AG20443 (cell line): Measurements from ENCODE around the gene DNHD1.

Source experiments
- DNase-seq: peaks from one replicate; pipeline ENCODE4 v3.0.0; 2012; ENCODE audit warnings: low spot score, mixed read lengths

DNHD1 gene

DNA sequence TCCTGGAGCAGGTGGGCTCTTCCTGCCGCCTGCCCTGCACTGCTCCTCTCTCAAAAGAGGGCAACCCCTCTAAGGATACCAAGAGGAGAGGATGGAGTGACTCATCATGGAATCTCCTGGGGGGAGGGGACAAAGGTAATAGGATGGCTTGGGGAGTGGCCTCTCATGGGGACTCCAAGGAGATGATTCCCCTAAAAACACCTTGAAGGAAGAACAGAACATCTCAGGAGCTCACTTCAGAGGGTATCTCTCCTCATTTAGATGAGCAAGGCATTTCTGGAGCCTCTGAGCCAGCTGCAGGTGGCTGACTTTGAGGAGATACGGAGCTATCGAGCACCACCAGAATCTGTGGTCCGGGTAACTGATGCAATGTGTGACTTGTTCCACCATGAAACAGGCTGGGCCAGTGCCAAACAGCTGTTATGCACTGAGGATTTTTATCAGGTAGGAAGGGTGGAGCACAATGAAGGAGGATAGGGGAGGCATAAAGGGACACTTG lies 66.1 kb downstream of the DNHD1 start:
- DNase-seq: no peak

DNA sequence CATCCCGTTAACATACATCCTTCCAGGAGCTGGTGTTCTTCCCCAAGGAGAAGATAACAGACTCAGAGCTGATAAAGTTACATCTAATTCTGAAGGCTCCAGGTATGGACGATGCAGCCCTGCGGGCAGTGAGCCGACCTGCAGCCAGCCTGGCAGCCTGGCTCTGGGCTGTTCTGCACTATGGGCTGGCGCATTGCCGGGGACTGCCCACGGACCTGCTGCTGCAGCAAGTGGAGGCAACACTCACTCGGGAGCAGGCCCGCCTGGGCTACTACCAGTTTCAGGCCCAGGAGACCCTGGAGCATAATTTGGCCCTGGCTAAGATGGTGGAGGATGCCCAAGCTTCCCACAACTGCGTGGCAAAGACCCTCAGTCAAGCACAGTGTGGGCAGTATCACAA lies 66.6 kb downstream of the DNHD1 start:
- no peak for DNase-seq

- no peak for DNase-seq
Measured at GRCh38 chr11:6565325-6565724, 68.2 kb downstream of the DNHD1 start.

DNA sequence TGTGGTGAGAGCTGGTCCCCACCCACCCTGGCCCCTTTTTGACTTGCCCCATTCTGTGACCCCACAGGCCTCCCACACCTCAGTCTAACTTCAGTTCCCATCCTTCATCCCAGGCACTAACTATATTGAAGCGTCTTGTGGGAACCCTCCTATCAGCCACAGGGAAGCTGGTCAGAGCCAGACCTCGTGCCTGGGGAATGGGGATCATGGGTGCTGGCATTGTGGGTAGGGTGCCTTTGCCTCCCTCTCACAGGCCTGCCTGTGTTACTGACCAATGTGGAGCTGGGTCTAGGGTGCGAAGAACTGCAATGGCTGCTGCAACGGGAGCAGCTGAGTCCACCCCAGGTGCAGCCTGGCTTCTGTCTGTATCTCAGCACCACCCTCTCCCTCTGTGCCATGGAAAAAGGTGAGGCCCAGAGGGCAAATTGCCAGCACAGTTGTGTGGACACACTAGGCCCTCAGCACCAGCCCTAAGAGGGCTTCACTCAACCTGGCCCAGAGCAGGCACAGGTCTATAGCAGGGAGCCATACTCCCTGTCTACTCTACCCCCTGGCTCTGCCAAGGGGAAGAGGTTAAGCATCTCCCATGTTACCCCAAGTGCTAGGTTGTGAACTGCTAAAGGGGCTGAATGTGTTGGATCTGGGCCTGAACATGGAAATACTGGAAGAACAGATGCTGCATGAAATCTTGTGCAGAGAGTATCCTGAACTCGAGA lies 69.1 kb downstream of the DNHD1 start:
- no peak for DNase-seq

DNA sequence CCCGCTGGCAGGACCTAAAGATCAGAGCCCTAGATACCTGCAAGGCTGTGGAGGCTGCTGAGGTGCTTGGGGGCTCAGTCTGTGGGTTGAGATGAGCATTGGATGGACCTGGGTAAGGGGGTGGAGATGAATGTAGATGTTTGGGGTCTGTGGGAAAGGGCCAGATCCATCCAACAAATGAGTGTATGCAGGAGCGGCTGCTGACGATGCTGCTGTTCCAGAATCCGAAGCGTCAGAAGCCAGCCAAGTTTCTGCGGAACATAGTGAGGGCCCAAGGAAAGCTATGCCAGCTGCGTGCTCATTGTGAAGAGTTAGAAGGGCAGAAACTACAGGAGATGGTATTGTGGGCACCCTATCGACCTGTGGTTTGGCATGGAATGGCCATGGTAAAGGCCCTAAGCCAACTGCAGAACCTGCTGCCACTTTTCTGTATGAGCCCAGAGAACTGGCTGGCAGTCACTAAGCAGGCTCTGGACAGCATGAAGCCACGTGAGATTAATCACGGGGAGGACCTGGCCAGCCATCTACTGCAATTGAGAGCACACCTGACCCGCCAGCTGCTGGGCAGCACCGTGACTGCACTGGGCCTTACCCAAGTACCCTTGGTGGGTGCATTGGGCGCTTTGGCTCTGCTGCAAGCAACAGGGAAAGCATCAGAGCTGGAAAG lies 69.8 kb downstream of the DNHD1 start:
- DNase-seq: no peak

- DNase-seq: no peak
Measured at GRCh38 chr11:6567371-6567745, 70.3 kb downstream of the DNHD1 start.

- DNase-seq: peak; percentile 49
Measured at GRCh38 chr11:6568191-6568918, 71.3 kb downstream of the DNHD1 start.

- no peak for DNase-seq
Measured at GRCh38 chr11:6569706-6570105, 72.6 kb downstream of the DNHD1 start.

DNA sequence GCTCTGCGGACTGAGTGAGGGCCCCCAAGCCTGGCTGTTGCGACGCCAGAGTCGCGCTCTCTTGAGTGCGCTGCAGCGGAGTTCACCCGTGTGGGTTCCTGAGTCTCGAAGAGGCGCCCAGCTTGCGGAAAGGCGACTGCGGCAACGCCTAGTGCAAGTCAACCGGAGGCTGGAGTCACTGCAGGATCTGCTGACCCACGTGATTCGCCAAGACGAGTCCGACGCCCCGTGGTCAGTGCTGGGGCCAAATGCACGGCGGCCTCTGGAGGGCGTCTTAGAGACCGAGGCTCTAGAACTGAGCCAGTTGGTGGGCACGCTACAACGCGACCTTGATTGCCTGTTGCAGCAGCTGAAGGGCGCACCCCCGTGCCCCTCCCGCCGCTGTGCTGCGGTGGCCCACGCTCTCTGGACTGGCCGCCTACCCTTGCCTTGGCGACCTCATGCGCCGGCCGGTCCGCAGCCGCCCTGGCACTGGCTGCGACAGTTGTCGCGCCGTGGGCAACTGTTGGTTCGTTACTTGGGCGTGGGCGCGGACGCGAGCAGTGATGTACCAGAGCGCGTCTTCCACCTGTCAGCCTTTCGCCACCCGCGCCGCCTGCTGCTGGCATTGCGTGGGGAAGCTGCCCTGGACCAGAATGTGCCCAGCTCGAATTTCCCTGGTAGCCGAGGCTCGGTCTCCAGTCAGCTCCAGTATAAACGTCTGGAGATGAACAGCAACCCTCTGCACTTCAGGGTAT lies 73.8 kb downstream of the DNHD1 start:
- DNase-seq: no peak

DNA sequence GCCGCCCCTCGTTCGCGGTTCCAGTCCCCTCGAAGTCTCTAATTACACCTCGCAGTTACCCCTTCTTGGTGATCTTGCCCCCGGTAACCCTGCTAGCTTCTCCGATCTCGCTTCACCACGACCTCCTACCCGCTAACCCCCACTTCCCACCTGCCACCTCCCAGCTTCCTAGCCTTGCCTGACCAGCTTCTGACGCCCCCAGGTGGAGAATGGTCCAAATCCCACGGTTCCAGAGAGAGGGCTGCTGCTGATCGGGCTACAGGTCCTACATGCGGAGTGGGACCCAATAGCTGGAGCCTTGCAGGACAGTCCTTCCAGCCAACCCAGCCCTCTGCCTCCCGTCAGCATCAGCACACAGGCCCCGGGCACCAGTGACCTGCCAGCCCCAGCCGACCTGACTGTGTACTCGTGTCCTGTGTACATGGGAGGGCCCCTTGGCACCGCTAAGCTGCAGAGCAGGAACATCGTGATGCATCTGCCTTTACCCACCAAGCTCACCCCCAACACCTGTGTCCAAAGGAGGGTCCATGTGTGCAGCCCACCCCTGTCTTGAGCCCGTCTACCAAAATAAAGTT lies 74.4 kb downstream of the DNHD1 start:
- no peak for DNase-seq

DNA sequence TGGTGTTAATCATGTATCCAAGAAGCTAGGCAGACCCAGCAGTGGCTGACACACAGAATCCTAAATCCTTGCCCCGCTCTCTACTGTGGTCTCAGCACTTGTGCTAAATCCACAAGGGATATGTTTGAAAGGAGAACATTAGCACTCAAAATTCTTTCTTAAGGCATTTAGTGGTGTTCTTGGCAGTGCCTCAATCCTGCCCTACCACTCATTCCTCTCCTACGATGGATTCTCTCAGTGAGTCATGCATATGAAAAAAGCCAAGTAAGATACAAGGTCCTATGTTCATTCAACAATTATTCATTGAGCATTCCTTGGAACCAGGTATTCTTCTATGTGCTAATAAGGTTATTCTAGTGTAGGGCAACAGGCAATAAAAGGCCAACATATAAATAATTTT lies 75.1 kb downstream of the DNHD1 start:
- DNase-seq: peak; percentile 81

DNA sequence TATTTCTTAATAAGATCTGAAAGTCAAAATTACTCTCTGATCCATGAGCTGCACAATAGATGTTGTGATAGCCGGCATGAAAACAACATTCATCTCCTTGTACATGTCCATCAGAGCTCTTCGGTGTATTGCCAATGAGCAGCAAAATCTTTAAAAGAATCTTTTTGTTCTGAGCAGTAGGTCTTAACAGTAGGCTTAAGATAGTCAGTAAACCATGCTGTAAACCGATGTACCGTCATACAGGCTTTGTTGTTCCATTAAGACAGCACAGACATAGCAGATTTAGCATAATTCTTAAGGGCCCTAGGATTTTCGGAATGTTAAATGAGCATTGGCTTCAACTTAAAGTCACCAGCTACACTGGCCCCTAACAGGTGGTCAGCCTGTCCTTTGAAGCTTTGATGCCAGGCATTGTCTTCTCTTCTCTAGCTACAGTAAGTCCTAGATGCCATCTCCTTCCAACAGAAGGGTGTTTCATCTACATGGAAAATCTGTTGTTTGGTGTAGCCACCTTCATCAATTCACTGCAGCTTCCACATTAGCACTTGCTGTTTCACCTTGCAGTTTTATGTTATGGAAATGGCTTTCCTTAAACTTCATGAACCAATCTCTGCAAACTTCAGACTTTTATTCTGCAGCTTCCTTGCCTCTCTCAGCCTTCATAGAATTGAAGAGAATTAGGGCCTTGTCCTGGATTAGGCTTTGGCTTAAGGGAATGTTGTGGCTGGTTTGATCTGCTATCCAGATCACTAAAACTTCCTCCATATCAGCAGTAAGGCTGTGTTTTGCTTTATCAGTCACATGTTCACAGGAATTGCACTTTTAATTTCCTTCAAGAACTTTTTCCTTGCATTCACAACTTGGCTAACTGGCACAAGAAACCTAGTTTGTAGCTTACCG lies 78.0 kb downstream of the DNHD1 start:
- DNase-seq: no peak

DNA sequence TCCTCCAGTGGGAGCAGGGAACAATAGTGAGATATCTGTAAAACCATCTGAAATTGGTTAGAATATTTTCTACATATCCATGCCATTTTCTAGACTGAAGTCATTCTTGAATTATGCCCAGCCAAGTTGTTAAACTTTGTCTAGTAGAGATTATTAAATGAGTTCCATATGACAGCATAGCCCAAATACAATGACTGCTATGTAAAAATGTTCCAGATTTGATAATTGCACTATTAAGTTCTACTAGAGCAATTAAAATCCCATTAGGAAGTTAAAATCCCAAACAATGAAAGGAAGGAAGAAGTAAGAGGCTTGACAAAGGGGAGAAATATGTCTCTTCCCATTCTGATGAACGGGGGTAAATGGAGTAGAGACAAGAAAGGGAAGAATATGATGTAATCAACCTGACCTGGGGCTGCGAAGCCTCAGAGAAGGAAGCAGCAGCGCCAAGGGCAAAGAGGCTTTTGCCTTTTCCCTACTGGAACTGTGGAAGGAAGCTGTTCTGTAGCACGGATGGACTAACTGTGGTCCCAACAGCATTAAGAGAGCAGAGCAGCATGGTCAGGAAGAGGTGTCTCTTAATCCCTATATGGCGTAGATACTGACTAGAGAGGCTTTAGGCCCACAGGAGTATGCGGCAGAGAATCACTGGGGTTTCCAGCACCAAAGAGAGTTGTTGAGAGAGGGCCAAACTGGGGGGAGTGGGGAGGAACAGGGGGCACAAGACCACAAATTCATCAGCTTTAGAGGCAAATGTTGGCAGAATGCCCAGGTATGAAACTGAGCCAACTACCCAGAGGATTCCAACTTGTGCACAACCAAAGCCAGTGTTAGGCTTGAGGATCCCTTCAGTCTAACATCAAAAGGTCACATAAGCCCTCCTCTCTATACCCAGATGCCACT lies 79.6 kb downstream of the DNHD1 start:
- peak; percentile 74 for DNase-seq

- no peak for DNase-seq
Measured at GRCh38 chr11:6578134-6578533, 81.1 kb downstream of the DNHD1 start.

DNA sequence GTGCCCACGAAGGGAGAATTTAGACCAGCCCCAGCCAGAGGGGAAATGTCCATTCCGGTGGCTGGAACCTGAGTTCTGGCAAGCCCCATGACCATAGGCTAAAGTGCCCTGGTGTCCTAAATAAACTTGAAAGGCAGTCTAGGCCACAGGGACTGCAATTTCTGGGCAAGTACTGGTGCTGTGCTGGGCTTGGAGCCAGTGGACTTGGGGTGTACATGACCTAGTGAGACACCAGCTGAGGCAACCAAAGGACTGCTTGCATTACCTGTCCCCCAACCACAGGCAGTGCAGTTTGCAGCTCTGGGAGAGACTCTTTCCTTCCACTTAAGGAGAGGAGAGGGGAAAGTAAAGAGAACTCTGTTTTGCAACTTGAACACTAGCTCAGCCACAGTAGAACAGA lies 82.6 kb downstream of the DNHD1 start:
- DNase-seq: no peak

DNA sequence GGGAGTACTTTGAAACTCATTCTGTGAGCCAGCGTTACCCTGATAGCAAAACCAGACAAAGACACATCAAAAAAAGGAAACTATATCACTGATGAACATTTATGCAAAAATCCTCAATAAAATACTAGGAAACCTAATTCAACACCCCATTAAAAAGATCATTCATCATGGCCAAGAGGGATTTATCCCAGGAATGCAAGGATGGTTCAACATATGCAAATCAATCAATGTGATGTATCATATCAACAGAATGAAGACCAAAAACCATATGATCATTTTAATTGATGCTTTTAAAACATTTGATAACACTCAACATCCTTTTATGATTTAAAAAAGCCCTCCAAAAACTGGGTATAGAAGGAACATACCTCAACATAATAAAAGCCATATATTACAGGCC lies 86.5 kb downstream of the DNHD1 start:
- no peak for DNase-seq

- DNase-seq: no peak
Measured at GRCh38 chr11:6584528-6584927, 87.4 kb downstream of the DNHD1 start.

- DNase-seq: peak; percentile 67
Measured at GRCh38 chr11:6586434-6587359, 89.6 kb downstream of the DNHD1 start.
